ENCODE measurements around the gene BMP2K.

The BMP2K gene

DNA sequence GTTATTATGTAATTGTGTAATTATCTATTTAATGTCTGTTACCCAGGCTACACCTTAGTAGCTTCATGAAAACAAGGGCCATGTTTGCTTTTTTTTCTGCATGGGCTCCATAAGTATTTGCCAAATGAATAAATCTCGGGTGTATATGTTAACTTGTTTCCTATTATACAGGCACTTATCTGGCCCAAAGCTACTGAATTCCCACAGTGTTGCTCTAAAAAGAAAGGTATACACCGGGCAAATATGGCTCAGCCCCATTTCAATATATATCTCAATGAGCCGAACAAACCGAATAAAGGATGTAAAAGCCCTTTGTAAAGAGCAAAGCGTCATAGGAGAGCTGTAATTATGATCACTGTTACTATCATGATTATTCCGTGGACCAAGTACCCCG is 162.3 kb downstream of the BMP2K start:
- peak; percentile 14 for DNase-seq

DNA sequence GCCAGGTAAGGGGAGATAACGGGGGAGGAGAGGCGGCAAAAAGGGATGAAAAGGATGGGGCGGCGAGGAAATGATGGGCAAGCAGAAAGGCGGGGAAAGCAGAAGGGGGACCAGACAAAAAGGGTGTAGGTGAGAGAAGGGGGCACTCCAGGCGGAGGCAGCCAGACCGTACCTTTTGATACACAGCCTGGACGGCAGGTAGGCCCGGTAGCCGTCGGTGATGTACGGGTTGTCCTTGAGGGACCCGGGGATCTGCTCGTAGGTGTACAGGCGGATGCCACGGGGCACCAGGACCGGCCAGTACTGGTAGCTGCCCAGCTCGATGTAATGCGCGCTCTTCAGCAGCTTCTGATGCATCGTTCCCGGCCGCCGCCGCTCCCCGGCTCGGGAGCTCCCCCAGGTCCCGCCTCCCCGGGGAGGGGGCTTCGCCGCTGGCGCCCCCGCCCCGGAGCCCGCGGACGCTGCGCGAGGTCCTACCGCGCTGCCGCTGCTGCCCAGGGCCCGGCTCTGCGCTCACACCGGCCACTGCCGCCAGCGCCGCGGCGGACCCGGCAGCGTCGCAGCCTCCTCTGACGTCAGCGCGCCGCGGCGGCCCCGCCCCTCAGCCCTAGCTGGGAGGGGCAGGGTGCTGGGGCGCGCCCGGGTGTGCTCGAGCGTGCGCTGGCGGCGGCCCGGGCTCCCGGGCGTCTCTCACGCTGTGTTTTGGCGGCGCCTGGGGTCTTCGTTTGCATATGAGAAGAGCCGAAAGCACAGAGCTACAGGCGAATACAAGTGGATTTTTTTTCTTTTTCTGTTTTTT is 162.9 kb downstream of the BMP2K start, which contains the start of gene PAQR3:
Gene PAQR3, minus strand, starts transcription at position 571 of the 799 bp plus-strand sequence. Its CDS starts 214 bp downstream, at position 357.
- peak; percentile 81 for DNase-seq

GRCh38 chr4:78939667-78940008 is 163.5 kb downstream of the BMP2K start:
- no peak for DNase-seq

GRCh38 chr4:78940752-78941151 is 164.6 kb downstream of the BMP2K start:
- no peak for DNase-seq

- DNase-seq, result no peak
These were observed 168.2 kb downstream of the BMP2K start for GRCh38 chr4:78944381-78944780.

- no peak for DNase-seq
These were observed 169.6 kb downstream of the BMP2K start for GRCh38 chr4:78945651-78946179.

- DNase-seq, result no peak
These were observed 173.6 kb downstream of the BMP2K start for GRCh38 chr4:78949735-78950134.

DNA sequence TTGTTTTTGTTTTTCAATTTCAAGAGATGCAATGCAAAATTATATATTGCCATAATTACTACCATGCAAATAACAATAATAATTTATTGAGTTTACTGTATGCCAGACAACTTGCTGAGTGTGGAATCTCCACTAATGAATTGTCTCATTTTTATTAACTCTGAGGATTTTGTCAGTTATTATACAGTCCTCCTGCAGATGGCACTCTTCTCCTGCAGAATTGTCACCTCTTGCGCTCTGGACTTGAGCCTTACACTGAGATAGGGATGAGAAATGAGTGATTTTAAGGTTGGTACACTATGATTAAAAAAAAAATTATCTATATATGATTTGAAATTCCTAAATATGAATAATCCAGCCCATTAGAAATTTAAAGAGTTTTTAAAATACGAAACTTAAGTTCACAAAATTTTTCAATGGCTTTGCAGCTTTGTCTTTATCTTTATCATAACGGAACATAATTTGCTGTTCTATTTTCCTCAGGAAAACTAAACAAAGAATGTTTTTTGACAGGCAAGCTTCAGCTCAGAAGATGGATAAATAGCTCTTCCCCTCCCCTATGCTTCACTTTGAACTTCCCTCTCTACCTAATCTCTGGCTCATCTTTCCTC is 175.8 kb downstream of the BMP2K start:
- DNase-seq, result peak; percentile 37

- DNase-seq, result no peak
These were observed 177.1 kb downstream of the BMP2K start for GRCh38 chr4:78953231-78953630.

DNA sequence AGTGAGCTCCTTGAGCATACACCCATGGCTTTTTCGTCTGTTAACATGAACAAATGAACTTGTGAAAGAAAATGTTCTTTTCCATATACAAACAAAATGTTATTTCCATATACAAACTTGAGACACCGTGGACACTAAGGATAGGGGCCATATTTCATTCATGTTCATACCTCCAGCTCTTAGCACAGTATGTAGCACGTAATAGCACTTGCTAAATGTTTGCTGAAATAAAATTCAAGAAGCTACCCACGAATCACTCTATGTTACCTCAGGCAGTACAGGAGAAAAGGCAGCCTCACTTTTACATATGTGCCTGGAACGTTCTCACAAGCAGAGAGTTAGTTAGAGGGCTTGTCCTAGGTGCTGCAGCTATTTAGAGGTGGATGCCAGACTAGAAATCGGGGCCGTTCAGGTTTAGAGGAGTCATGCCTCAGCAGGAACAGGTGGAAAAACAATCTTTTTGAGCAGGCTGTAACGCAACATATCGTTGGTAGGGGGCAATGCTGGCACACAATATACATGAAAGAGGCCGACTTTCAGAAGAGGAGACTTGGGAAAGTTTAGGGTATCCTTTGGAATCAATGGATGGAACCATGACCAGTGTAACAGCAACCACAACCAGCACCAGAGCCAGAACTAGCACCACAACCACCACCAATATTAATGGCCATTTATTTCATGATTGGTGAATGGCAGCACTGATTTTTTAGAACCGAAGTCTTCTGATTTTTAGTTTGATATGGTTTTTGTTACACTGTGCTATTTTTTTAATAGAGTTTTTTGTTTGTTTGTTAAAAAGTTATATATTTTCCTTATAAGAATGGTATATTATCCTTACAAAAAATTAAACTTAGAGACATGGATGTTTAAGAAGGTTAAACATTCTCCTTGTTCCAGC is 177.9 kb downstream of the BMP2K start:
- DNase-seq, result no peak

DNA sequence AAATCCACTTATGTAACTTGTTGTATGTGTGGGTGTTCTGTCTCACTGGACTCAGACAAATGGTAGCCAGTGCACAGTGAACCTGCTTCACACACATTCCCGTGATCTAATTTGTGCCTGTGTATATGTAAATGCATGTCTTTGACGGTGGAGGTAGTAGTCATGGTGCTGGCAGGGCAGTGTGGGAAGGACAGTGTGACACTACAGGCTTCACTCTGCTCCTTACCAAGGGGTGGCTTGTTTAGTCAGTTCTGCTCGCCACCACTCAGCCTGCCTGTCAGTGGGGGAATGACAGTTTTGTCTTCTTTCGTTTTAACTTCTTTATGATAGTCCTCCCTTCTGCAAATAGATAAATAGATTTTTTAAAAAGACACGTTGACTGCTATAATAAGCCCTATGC is 180.8 kb downstream of the BMP2K start:
- no peak for DNase-seq

- DNase-seq, result no peak
These were observed 184.8 kb downstream of the BMP2K start for GRCh38 chr4:78960926-78961325.
